ENCODE results near the gene PPARGC1A.

PPARGC1A gene

GRCh38 chr4:23766344-23766743 lies 123.5 kb downstream of the PPARGC1A start:
- no peak for FAIRE-seq

GRCh38 chr4:23763559-23763958 lies 126.3 kb downstream of the PPARGC1A start:
- no peak for FAIRE-seq

- no peak for FAIRE-seq
Measured at GRCh38 chr4:23762551-23762950, 127.3 kb downstream of the PPARGC1A start.

GRCh38 chr4:23759066-23759465 lies 130.8 kb downstream of the PPARGC1A start:
- no peak for FAIRE-seq

- FAIRE-seq, result no peak
Measured at GRCh38 chr4:23754688-23755087, 135.2 kb downstream of the PPARGC1A start.

GRCh38 chr4:23750125-23750524 lies 139.7 kb downstream of the PPARGC1A start:
- no peak for FAIRE-seq

GRCh38 chr4:23747281-23747735 lies 142.5 kb downstream of the PPARGC1A start:
- FAIRE-seq, result no peak

- FAIRE-seq, result no peak
Measured at GRCh38 chr4:23746672-23747071, 143.2 kb downstream of the PPARGC1A start.

- FAIRE-seq, result no peak
Measured at GRCh38 chr4:23746027-23746426, 143.8 kb downstream of the PPARGC1A start.

- no peak for FAIRE-seq
Measured at GRCh38 chr4:23745377-23745776, 144.5 kb downstream of the PPARGC1A start.

Data from islet of Langerhans (tissue), 1 donor.